CD4-positive, alpha-beta T cell treated with Interleukin-12 subunit alpha and Interleukin-12 subunit beta, for 1 hour (primary cell): ENCODE measurements around the gene ST6GALNAC6.
"Not testable (repeated sequence)": the region's sequence is repeated elsewhere in the genome, so short reads cannot be mapped to it uniquely, and the experiment has no call there.

Experiments used
- DNase-seq: peaks from one replicate; pipeline ENCODE4 v3.0.0-alpha.2; 2020

The ST6GALNAC6 gene

DNA sequence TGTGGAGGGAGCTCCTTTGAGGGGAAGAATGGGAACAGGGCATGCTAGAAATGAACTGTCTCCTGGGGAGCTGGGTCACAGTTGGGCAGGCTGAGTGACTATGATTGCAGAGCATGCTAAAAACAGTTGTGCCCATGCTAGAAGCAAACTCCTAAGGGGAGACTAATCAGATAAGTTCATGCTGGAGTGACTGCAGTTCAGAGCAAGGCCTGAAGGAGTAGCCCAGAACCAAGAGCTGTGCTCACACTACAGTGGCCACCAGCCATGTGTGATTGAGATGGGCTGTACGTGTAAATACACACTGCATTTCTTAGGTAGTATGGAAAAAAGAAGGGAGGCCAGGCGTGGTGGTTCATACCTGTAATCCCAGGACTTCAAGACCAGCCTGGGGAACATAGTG lies 11.6 kb downstream of the ST6GALNAC6 start:
- no peak for DNase-seq

DNA sequence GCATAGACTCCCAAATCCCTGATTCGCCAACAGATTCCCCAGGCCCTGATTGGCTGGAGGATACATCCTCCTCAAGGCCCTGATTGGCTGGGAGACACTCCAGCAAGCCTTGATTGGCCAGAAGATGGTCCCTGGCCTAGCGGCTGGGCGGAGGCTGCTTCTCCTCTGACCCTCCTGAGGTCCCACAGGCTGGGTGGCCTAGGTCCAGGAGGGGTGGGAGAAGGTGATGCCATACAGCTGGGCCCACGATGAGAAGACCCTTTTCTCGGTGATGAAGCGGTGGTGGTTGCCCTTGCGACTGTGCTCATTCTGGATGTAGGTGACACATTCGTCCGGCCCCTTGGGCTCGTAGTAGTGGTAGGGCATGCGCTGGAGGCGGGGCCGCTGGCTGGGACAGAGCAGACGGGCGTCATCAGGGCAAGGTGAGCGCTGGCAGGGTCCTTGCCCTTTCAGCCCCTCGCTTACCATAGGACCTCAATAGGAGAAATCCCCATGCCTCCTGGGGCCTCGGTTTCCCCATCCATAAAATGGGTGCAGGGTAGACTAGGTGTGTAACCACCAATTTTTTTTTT lies 12.9 kb downstream of the ST6GALNAC6 start:
- no peak for DNase-seq

DNA sequence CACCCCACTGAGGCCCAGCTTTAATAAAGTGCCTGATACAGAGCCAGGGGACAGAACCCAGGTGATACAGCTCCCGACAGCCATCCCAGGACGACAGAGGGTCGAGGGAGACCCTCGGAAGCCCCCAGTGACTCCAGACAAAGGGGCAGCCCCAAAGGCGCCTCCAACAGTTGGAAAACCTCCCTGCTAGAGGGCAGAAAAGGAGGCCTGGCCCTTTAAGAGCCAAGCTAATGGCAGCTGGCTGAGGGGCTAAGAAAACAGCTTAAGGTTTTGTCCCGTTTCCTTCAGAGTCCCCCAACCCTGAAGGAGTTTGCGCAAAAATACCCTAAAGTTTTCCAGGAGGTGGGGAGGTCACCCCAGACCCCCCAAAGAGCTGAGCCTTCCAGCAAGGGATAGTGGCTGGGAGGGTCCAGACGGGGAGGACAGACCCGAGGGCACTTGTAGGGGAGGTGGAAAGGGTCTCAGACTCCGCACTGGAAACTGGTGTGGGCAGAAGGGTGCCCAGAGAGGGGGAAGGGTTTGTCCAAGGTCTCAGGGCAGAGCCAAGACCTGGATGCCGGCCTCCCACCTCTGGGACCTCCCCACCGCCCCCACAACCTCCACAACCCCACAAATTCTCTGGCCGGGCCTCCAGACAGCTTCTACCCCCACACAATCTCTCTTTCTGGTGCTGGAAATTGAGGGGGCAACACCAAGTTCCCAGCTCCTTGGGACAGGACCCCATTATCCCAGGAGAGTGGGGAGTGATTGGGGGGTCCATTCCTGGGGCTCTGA lies 13.7 kb downstream of the ST6GALNAC6 start:
- no peak for DNase-seq

DNA sequence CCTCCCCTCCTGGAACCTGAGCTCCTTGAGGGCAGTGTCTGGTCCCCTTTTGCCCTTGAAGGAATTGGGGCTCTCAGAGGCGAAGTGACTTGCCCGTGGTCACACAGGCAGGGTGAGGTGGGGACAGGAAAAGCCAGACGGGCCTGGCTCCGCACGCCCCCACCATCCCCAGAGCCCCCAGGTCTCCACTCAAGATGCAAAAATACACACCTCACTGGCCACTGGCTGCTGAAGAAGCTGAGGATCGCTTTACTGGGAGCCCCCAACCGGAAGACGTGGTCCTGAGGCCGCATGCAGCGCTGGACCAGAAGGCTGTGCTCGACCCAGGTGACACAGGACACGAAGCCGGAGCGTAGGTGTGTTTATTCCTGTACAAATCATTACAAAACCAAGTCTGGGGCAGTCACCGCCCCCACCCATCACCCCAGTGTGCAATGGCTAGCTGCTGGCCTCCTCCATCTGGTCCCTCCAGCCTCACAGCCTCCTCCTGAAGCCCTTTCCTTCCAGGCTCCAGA lies 14.4 kb downstream of the ST6GALNAC6 start:
- DNase-seq, result no peak

DNA sequence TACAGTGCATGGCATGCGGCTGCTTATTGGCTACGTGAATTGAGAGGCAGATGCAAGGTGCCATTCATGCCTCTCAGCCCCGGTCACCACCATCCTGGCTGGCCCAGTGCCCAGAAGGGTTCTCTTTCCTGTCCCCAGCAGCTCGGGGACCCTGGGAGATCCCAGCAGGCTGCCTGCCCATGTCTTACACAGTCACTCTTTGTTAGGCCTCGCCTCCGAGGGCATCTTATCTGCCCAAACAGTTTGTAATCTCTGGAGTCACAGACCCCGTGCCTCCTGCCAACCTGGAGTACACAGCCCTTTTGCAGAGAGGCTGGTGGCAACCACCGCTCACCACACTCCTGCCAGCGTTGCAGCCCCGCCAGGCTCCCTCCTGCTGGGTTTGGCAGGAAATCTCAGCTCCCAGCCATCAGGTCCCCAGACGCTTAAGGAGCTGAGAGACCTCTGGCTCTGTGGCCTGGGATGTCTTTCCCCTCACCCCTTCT lies 14.9 kb downstream of the ST6GALNAC6 start:
- no peak for DNase-seq

DNA sequence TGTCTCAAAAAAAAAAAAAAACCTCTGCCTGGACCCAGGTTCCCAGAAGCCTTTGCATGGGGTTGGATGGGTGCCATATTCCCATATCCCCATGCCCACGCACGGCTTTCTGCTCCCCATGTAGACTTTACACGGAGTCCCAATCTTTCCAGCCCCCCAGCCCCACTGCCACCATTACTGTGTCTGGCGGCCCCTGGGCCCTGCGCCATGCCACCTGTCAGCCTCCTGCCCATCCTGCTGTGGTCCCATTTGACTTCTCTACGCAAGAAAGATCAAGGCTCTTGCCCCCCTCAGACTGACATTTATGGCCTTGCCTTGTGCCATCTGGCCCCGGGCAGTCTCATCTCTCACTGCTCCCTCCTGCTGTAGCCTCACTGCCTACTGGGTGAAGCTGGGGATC lies 15.4 kb downstream of the ST6GALNAC6 start:
- no peak for DNase-seq

DNA sequence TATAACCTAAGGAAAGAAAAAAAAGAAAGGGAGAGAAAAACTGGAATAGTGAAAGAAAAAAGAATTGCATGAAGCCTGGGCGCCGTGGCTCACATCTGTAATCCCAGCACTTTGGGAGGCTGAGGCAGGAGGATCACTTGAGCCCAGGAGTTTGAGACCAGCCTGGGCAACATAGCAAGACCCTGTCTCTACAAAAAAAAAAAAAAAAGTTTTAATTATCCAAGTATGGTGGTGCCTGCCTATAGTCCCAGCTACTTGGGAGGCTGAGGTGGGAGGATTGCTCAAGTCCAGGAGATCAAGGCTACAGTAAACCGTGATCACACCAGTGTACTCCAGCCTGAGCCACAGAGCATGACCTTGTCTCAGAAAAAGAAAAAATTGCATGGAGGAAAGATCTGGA lies 17.7 kb downstream of the ST6GALNAC6 start:
- not testable (repeated sequence) for DNase-seq

DNA sequence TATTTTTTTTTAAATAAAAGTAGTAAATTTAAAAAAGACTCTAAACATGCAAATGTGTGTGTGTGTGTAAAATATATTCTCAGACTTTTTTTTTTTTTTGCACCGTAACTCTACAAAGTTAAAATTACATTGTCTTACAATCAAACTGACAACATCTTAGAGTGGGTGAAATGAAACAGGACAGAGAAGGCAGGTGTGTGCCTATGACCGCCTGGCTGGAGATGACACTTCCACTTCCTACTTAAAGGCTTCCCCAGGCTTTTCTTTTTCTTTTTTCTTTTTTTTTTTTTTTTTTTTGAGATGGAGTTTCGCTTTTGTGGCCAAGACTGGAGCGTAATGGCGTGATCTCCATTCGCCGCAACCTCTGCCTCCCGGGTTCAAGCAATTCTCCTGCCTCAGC lies 19.3 kb downstream of the ST6GALNAC6 start:
- no peak for DNase-seq

DNA sequence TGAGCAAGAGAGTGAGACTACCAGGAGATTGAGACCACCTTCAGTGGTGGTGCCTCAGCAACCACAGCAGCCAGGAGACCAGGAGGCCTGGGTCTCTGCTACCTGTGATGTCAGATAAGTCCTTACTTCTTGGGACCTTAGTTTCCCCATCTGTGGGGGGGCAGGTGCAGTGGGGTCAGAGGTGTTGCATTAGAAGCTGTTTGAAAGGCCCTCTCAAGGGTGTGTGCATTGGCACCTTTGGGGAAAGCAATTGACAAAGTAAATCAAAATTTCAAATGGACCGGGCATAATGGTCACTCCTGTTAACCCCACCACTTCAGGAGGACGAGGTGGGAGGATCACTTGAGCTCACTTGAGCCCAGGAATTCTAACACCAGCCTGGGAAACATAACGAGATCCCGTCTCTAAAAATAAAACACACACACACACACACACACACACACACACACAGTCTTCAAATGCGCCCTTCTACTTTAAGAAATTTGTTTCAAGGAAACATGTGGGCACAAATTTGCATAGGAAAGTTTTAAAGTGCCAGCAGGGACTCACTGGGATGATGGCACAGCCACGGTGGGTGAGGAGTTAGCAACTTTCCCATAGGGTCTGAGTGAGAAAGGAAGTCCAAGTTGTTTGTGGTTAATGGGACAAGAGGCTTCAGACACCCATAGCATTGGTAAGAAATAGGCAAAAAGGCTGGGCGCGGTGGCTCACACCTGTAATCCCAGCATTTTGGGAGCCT lies 20.6 kb downstream of the ST6GALNAC6 start:
- DNase-seq, result no peak

DNA sequence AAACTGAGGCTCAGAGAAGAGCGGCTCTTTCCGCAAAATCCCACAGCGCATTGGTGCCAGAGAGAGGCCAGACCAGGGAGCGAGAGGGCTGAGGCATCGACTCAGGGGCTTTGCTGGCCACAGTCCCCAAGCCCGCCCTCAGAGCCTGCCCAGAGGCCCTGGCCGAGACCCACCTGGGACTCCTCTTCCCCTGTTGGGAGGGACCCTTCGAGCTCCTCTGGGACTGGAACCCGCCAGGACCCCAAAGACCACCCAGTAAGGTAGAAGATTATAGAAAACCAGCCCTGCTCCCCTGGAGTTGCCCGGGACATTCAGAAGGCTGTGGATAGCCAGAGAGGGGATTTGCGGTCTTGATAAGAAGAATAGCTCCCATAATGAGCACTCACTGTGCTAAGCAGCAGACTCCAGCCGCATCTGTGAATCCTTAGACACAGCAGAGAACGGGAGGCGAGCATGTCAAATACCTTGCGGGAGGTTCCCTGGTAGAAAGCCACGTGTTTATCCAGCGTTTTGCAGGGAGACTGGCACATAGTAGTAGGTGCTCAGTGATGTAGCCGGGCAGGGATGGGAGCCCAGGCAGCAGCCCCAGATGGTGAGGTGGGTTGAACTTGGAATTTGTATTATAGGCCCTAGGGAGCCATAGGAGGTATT lies 21.3 kb downstream of the ST6GALNAC6 start:
- DNase-seq, result no peak

DNA sequence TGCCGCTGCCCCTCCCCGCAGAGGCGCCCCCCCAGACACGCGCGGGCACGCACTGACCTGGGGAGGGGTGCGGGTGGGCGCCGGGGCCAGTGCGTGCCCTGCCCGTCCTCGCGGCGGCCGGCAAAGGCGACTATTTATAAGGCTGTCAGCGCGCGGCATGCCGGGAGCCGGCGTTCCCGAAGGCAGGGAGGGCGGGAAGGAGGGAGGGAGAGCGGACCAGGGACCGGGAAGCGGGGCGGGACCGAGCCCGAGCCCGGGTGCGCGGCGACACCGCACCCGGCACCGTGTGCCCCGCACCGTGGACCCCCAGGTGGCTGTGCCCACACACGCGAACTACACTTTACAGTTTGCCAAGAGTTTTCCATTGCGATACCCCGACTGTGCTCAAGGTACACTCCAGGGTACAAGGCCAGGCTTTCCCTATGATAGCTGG lies 21.8 kb downstream of the ST6GALNAC6 start, which contains the start of gene AK1:
Gene AK1 (minus strand): TSS at position 110 of the 433 bp plus-strand sequence. CDS start 3,058 bp downstream, outside the sequence.
- DNase-seq, result no peak

DNA sequence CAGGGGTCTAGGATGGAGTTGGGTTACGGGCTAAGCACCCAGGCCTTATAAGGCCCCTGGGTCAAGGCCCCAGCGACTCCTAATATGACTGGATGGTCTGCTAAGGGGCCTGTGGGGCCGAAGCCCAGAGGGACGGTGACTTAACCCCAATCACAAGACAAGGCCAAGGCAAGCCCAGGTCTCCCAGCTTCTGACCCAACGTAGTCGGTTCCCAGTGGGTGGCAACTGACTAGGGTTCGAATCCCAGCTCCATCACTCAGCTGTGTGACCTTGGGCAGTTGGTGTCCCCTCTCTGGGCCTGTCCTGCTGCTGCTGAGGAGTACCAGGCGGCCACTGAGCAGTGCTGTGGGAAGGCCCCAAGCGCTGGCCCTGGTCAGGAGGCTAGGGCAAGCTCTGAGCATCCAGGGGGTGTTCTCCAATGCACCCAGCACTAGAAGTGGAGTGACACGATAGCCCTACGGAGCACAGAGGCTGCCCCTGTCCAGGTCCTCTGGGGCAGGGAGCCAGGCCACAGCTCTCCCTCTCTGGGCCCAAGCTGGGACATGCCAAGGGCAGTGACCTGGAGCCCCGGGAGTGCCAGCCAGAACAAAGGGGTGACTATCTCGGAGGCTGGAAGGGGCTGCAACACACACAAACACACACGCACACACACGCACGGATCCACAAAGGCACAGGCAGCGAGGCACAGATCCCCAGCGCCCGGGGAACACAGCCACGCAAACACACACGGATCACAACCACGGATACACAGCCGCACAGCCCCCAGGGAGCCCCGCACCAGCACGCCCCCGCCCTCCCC lies 22.4 kb downstream of the ST6GALNAC6 start:
- DNase-seq, result no peak

DNA sequence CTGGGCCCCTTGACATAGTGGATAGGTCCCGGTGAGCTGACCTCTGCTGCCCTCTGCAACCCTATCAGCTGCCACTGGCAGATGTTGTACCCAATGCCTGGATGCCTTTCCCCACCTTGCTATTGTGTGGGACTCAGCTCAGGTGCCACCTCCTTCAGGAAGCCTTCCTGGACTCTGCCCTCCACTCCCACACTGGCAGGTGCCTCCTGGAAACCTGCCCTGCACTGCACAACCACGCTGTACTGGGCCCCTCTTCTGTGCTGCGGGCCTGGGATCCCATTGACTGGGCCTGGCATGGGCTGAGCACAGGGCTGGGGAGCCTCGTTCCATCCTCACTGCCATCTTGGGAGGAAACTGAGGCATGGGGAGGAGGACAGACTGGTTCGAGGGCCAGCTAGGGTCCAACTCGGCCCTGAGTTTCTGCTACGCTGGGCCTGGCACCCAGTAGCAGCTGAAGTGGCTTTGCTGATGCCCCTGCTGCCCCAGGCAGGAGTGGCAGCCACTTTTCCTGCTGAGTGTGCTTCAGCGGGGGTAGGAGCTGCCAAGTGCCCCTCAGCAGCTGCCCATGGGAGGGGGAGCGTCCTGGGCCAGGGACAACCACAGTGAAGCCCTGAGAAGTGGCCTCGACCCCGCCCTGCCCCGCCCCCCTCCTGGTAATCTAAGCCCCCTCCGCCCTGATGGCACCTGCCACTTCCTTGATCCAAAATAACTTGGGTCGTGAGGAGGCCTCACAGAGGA lies 23.2 kb downstream of the ST6GALNAC6 start:
- no peak for DNase-seq

DNA sequence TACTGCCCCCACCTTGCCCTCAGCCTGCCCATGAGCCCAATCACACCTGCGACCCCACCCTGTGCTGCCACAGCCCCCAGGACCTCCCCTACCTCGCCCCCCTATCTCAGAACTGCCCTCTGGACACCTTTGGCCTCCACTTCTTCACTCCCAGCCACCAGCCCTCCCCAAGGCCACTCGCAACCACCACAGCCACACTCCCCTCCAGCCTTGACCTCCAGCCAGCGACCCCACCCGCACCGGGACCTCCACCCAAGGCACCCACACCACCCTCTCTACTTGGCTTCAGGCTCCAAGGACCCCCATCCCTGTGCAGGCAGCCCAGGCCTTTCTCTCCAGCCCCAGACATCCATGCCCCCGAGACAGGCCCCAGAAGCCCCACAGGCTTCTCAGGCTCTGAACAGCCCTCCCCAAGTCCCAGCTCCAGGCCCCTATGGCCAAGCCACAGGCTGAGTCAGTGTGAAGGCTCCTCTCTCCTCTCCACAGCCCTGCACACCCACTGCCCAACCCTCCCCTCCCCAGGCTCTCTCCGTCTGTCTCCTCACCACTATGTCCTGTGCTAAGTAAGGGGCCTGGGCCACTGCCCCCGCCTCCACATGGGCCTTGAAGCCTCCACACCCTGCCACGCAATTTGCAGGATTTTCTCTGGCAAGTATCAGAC lies 24.0 kb downstream of the ST6GALNAC6 start:
- DNase-seq, result no peak

DNA sequence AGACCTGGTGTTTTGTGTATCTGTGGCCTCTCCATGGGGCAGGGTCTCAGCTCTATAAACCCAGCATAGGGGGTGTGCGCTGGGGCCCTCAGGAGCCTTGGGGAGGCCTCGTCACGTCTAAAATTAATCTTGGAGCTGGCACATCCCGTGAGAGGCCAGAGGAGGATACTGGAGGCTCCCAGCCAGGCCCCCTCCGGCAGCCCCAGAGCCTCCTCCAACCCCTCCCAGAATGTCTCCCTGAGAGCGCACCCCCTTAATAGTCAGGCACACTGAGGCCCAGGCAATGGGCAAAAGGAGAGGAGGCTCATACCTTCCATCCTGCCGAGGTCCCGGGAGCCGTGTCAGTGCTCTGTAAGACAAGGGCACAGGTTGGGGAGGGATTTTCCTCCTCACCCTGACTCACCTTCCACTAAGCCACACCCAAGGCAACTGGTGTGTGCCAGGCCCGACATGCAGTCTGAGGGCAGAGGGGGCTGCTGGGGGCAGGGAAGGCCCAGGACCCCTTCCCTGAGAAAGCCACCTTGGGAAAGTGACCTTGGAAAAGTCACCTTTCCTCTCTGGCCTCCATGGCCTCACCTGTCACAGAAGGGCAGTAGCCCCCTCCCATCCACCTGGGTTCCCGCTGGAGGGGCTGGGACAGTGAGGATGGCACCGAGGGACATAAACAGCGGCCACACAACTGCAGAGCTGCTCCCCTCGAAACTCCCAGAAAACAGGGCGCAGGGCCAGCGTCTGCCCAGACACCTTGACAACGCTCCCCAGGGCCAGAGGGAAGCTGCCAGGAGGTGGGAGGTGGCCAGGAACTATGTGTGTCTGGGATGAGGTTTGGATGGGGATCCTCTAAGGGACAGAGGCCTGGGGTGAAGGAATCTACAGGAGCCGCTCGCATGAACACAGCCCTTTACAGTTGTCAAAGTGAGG lies 24.8 kb downstream of the ST6GALNAC6 start:
- no peak for DNase-seq

DNA sequence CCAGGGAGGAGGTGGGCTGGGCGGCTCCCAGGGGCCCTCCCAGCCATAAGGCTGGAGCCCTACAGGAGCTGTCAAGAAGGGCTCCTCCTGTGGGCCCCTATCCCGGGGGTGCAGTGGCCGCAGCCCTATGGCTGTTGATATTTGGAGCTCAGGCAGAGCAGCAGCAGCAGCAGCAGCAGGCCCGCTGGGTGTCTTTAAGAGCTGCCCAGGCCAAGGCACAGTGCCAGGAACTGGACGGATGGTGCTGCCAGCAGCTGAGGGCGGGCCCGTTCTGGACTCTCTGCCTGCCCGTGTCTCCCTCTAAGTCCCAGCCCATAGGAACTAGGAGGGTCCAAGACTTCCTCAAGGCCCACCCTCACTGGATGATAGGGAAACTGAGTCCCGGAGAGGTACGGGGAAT lies 25.5 kb downstream of the ST6GALNAC6 start:
- no peak for DNase-seq

DNA sequence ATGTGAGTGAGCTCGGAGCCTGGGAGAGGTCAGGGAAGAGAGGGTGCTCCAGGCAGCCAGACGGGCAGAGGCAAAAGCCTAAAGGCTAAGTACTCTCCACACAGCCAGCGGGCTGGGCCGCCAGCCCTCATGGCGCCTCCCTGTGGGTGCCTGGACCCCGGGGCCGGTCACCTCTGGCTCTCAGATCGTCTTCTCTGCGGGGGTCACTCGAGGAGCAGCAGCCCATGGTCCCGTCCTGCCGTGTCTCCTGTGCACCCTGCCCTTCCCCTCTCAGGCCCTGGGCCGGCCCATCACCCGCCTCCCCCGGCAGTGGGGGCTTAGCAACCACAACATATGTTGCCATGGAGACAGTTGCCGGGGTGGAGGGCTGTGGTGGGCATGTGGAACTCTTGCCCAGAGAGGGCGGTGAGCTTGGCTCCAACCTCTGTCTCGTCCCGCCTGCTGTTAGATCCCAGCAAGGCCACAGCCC lies 26.1 kb downstream of the ST6GALNAC6 start:
- DNase-seq, result no peak

DNA sequence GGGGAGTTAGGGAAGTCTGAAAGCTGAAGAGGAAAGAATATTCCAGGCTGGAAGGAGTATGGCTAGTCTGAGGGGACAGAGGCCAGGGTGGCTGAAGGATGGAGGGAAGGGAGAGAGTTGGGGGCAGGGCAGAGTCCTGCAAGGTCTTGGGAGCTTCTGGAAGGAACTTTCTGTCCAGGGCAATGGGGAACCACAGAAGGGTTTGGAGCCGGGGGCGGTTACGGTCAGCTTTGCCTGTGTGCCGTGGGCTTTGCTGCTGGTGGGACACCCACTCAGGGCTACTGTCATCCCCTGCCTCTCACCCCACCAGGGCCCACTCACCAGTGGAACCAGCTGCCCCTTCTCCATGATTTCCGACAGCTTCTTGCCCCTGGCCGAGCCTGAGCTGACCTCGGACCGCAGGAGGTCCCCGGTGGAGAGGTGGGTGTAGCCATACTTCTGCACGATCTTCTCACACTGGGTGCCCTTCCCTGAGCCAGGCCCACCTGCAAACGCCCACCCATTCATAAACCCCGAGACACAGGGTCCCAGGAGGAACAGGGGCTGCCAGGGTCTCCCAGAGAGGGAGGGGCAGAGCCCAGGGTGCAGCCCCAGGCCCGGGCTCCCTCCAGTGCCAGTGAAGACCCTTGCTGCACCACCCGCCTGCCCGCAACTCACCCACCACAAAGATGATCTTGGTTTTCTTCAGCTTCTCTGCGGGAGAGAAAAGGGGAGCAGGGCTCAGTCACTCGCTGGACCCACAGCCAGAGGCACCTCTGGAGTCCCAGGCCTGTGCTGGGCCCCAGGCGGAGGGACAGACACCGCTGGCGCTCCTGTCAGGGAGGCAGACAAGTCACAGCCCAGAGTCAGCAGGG lies 26.8 kb downstream of the ST6GALNAC6 start:
- DNase-seq, result no peak

DNA sequence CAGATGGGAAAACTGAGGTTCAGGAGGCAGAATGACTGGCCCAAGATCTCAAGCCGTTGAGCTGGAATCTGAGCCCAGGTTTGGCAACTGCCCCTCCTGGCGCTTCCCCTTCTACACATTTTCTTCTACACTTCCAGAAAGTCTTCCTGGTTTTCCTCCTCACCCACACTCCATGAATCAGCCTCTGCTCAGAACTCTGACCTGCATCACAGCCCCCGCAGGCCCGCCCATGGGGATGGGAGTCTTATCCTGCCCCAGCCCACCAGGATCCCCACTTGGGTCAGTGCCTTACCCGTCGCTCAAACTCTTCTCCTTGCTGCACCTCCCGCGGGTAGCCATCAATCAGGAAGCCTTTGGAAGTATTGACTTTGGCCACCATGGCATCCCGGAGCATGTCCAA lies 27.9 kb downstream of the ST6GALNAC6 start:
- DNase-seq, result no peak
